Hepatocyte (in vitro differentiated cells): Measurements from ENCODE around the gene COMMD4.

ENCODE experiments used
- CTCF ChIP-seq: fragments of 200-600 bp; sonication (generic); IDR thresholded peaks from 2 replicates; pipeline ENCODE4 v1.5.1; 2016; ENCODE audit warnings: antibody characterized with exemption, mild to moderate bottlenecking; ENCODE audit not compliant: poor library complexity
- EZH2 ChIP-seq: fragments of 200-600 bp; sonication (generic); IDR thresholded peaks from 2 replicates; pipeline ENCODE4 v1.6.1; 2016; ENCODE audit warnings: antibody characterized with exemption, mild to moderate bottlenecking, borderline replicate concordance

GRCh38 chr15:75348034-75348561 lies 12.2 kb downstream of the COMMD4 start:
- TF ChIP-seq CTCF (no peak), EZH2 (no peak)
